ENCODE measurements around the gene KCNT1. TPM values are rescaled to one million over a fixed set of nuclear protein-coding genes. Genes with fewer than 3 reads are reported as not detected.

The KCNT1 gene
- total RNA-seq = not detected in 2 replicates

GRCh38 chr9:135701959-135702721 lies at the start of gene KCNT1:
KCNT1 (plus strand) TSS chr9:135702185; CDS start chr9:135702259, 74 bp downstream.

GRCh38 chr9:135662758-135663450 lies 39.1 kb upstream of the KCNT1 start, which contains the start of gene LCN9:
LCN9 (plus strand) TSS chr9:135663309; CDS start chr9:135663322, 13 bp downstream.

GRCh38 chr9:135699440-135699839 lies 2.5 kb upstream of the KCNT1 start, which contains the start of gene SOHLH1:
SOHLH1 (minus strand) TSS chr9:135699481; CDS start chr9:135699467, 14 bp downstream.

Other genes starting within 250 kb of the KCNT1 start
- 10.4 and 21.3 TPM in 2 replicates for gene PPP1R26, start 222.4 kb upstream of the KCNT1 start, total RNA-seq
- gene MRPS2, start 201.5 kb upstream of the KCNT1 start, total RNA-seq = 5.3 and 11.6 TPM in 2 replicates
- 0.59 TPM in 1 of 2 replicates, not detected in the other for gene LCN1, start 180.7 kb upstream of the KCNT1 start, total RNA-seq
- not detected in 2 replicates for gene OBP2A, start 156.1 kb upstream of the KCNT1 start, total RNA-seq
- not detected in 2 replicates for gene PAEP, start 140.4 kb upstream of the KCNT1 start, total RNA-seq
- gene GLT6D1, start 62.6 kb upstream of the KCNT1 start, total RNA-seq = not detected in 2 replicates
- gene LCN9, start 38.9 kb upstream of the KCNT1 start, total RNA-seq = not detected in 2 replicates
- gene SOHLH1, start 2.7 kb upstream of the KCNT1 start, total RNA-seq = not detected in 2 replicates
- 19.9 and 38.7 TPM in 2 replicates for gene CAMSAP1, start 205.4 kb downstream of the KCNT1 start, total RNA-seq

Data from smooth muscle cell of the umbilical artery (primary cell).